Suprapubic skin (tissue), 4 donors: ENCODE results near the gene TRIO. TPM values are rescaled to one million over a fixed set of nuclear protein-coding genes. Genes with fewer than 3 reads are reported as not detected.
"Not testable (repeated sequence)": the region's sequence is repeated elsewhere in the genome, so short reads cannot be mapped to it uniquely, and the experiment has no call there.

Experiments used
- DNase-seq, 2 donors: peaks; one replicate each; pipeline ENCODE4 v3.0.0-alpha.2; 2019; ENCODE audit warnings: low spot score in 2 of 2
- H3K27ac ChIP-seq: fragments of 200-600 bp; sonication (generic); one replicate; pipeline ENCODE4 v1.5.1; 2019
- H3K27me3 ChIP-seq: fragments of 200-600 bp; sonication (generic); one replicate; pipeline ENCODE4 v1.5.1; 2019
- H3K36me3 ChIP-seq: fragments of 200-600 bp; sonication (generic); one replicate; pipeline ENCODE4 v1.5.1; 2019
- H3K4me1 ChIP-seq: fragments of 200-600 bp; sonication (generic); one replicate; pipeline ENCODE4 v1.5.1; 2019
- H3K4me3 ChIP-seq: fragments of 200-600 bp; sonication (generic); one replicate; pipeline ENCODE4 v1.5.1; 2019; ENCODE audit warnings: mild to moderate bottlenecking
- H3K9me3 ChIP-seq: fragments of 200-600 bp; sonication (generic); one replicate; pipeline ENCODE4 v1.5.1; 2019
- CTCF ChIP-seq, 2 donors: fragments of 200-600 bp in 1 of 2; fragments of 450-650 bp in 1 of 2; sonication (generic) in 1 of 2; IDR thresholded peaks; one replicate each; pipeline ENCODE4 v1.5.1; 2016 to 2019; ENCODE audit warnings: antibody characterized with exemption in 2 of 2, mild to moderate bottlenecking in 1 of 2, moderate library complexity in 1 of 2
- EP300 ChIP-seq: sonication (generic); formaldehyde crosslinking; IDR thresholded peaks from one replicate; pipeline ENCODE4 v1.6.1; 2017; ENCODE audit warnings: antibody characterized with exemption
- POLR2A ChIP-seq, 2 donors: fragments of 450-650 bp; IDR thresholded peaks; one replicate each; pipeline ENCODE4 v1.6.1; 2017; ENCODE audit warnings: antibody characterized with exemption in 2 of 2, mild to moderate bottlenecking in 2 of 2, moderate library complexity in 2 of 2
- POLR2AphosphoS5 ChIP-seq, 3 donors: sonication (generic); formaldehyde crosslinking; IDR thresholded peaks; one replicate each; pipeline ENCODE4 v1.6.1; 2017; ENCODE audit warnings: antibody characterized with exemption in 3 of 3
- WGBS: methylation state at CpG from one replicate; pipeline ENCODE4 v1.1.5; 2018; 5-methylcytosine and 5-hydroxymethylcytosine counted together
- total RNA-seq, 4 donors: library from RNA; depleted of rRNA; stranded (reverse); fragments of >200 nt; gene quantifications; one replicate each; pipeline ENCODE4 v1.1.0, GENCODE V29; 2016

The TRIO gene
- 100 to 1,000 TPM in 1 of 4 donors, 10 to 100 TPM in 3; 62.7 to 159 (median 70.4) TPM for total RNA-seq

GRCh38 chr5:14142827-14143545 lies at the start of gene TRIO:
Gene TRIO, plus strand, starts transcription at chr5:14143342. Its CDS starts 384 bp downstream, at chr5:14143726.
- H3K4me3 ChIP-seq = peak within 1 kb of the TSS; percentile 76
- peaks cover 36% of the 10 kb centered on the region for H3K4me1 ChIP-seq
- no peaks in the 10 kb centered on the region for H3K27me3 ChIP-seq
- peak; percentile 91 to 93 for DNase-seq
- peak in 1 of 2 donors; percentile 65 for TF ChIP-seq CTCF (IDR thresholded peaks at IDR 0.05)
- TF ChIP-seq POLR2A (IDR thresholded peaks at IDR 0.05) = peak in 1 of 2 donors; percentile 42
- no peak for TF ChIP-seq EP300
- no peaks in the 10 kb centered on the region for H3K36me3 ChIP-seq
- WGBS = 0% methylated on average over 49 of the region's 79 CpGs
- no peaks in the 10 kb centered on the region for H3K9me3 ChIP-seq
- peak within 1 kb of the TSS; percentile 94 for H3K27ac ChIP-seq

GRCh38 chr5:14097380-14097779 lies 45.8 kb upstream of the TRIO start:
- 92% methylated on average over 2 of the region's 2 CpGs for WGBS
- not testable (repeated sequence) for H3K4me1 ChIP-seq, H3K9me3 ChIP-seq, H3K27ac ChIP-seq, H3K4me3 ChIP-seq, DNase-seq, H3K36me3 ChIP-seq
- H3K27me3 ChIP-seq = peaks cover 11% of the 10 kb centered on the region

- Histone ChIP-seq H3K36me3 (no peaks in the 10 kb centered on the region), H3K27ac (no peak overlapping the region), H3K4me3 (no peak overlapping the region), H3K4me1 (no peaks in the 10 kb centered on the region), H3K27me3 (peaks cover 11% of the 10 kb centered on the region), H3K9me3 (no peaks in the 10 kb centered on the region)
- TF ChIP-seq POLR2AphosphoS5 (IDR thresholded peaks at IDR 0.05) (no peak), EP300 (no peak), CTCF (IDR thresholded peaks at IDR 0.05) (no peak), POLR2A (IDR thresholded peaks at IDR 0.05) (no peak)
- DNase-seq = no peak
- 22% methylated on average over 1 of the region's 1 CpG for WGBS
These were observed 45.1 kb upstream of the TRIO start for GRCh38 chr5:14097998-14098471.

GRCh38 chr5:14100281-14100680 lies 42.9 kb upstream of the TRIO start:
- no peak overlapping the region for H3K4me3 ChIP-seq
- DNase-seq = no peak
- H3K27ac ChIP-seq = no peak overlapping the region
- 97% methylated on average over 10 of the region's 10 CpGs for WGBS
- H3K36me3 ChIP-seq = no peaks in the 10 kb centered on the region
- no peak for TF ChIP-seq CTCF (IDR thresholded peaks at IDR 0.05)
- no peak for TF ChIP-seq POLR2A (IDR thresholded peaks at IDR 0.05)
- TF ChIP-seq POLR2AphosphoS5 (IDR thresholded peaks at IDR 0.05) = no peak
- H3K27me3 ChIP-seq = peaks cover 4% of the 10 kb centered on the region
- H3K4me1 ChIP-seq = no peaks in the 10 kb centered on the region
- no peaks in the 10 kb centered on the region for H3K9me3 ChIP-seq

GRCh38 chr5:14101922-14102321 lies 41.2 kb upstream of the TRIO start:
- WGBS = 75% methylated on average over 2 of the region's 2 CpGs
- Histone ChIP-seq H3K4me3 (no peak overlapping the region), H3K36me3 (no peaks in the 10 kb centered on the region), H3K27me3 (no peaks in the 10 kb centered on the region), H3K4me1 (no peaks in the 10 kb centered on the region), H3K9me3 (no peaks in the 10 kb centered on the region), H3K27ac (no peak overlapping the region)
- TF ChIP-seq POLR2A (IDR thresholded peaks at IDR 0.05) = no peak
- no peak for TF ChIP-seq EP300
- no peak for TF ChIP-seq POLR2AphosphoS5 (IDR thresholded peaks at IDR 0.05)
- TF ChIP-seq CTCF (IDR thresholded peaks at IDR 0.05) = no peak
- no peak for DNase-seq

GRCh38 chr5:14102666-14103065 lies 40.5 kb upstream of the TRIO start:
- no peak overlapping the region for H3K27ac ChIP-seq
- H3K27me3 ChIP-seq = no peaks in the 10 kb centered on the region
- H3K9me3 ChIP-seq = no peaks in the 10 kb centered on the region
- H3K4me1 ChIP-seq = no peaks in the 10 kb centered on the region
- TF ChIP-seq EP300 (no peak), CTCF (IDR thresholded peaks at IDR 0.05) (no peak), POLR2AphosphoS5 (IDR thresholded peaks at IDR 0.05) (no peak), POLR2A (IDR thresholded peaks at IDR 0.05) (no peak)
- H3K36me3 ChIP-seq = no peaks in the 10 kb centered on the region
- DNase-seq = no peak
- WGBS = 55% methylated on average over 1 of the region's 1 CpG
- H3K4me3 ChIP-seq = no peak overlapping the region
